ENCODE measurements around the gene FADS3.

GRCh38 chr11:61905801-61906521 is 14.6 kb upstream of the FADS3 start:
- TF ChIP-seq CTCF (IDR thresholded peaks at IDR 0.05), result no peak
- no peak for TF ChIP-seq POLR2A (IDR thresholded peaks at IDR 0.05)

All from testis (tissue), 2 donors.